ENCODE data around the gene MIPEP.

The MIPEP gene

GRCh38 chr13:23805821-23806220, 83.4 kb downstream of the MIPEP start:
- in situ Hi-C loops (cut with MboI; ENCODE audit: low pct_unique_long_range_greater_than_20kb, low sequenced_read_pairs, unreplicated experiment), result no loop called here
- DNase-seq (ENCODE audit: low spot score), result no peak
- TF ChIP-seq, protein P1, sequence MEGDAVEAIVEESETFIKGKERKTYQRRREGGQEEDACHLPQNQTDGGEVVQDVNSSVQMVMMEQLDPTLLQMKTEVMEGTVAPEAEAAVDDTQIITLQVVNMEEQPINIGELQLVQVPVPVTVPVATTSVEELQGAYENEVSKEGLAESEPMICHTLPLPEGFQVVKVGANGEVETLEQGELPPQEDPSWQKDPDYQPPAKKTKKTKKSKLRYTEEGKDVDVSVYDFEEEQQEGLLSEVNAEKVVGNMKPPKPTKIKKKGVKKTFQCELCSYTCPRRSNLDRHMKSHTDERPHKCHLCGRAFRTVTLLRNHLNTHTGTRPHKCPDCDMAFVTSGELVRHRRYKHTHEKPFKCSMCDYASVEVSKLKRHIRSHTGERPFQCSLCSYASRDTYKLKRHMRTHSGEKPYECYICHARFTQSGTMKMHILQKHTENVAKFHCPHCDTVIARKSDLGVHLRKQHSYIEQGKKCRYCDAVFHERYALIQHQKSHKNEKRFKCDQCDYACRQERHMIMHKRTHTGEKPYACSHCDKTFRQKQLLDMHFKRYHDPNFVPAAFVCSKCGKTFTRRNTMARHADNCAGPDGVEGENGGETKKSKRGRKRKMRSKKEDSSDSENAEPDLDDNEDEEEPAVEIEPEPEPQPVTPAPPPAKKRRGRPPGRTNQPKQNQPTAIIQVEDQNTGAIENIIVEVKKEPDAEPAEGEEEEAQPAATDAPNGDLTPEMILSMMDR (IDR thresholded peaks at IDR 0.05; ENCODE audit: extremely low read depth, insufficient read depth, missing control alignments), result no peak

DNA sequence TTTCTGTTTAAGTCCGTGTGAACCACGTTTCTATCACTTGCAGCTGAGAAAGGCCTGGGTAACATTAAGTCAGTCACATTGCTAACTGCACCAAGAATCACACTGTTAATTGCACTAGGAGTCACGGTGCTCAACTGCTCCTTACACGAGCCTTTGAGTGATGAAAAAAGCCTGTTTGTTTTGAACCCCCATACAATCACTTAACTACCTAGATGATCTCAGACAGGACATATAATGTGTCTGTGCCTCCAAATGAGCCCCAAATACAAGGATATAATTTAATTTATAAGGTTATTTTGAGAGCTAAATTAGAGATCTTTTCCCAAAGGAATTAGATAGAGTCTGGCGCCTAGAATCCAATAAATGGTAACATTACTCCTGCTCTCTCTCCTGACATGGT, 84.1 kb downstream of the MIPEP start:
- TF ChIP-seq, protein P1 (IDR thresholded peaks at IDR 0.05; ENCODE audit: extremely low read depth, insufficient read depth, missing control alignments), result no peak
- in situ Hi-C loops (cut with MboI; ENCODE audit: low pct_unique_long_range_greater_than_20kb, low sequenced_read_pairs, unreplicated experiment), result no loop called here
- DNase-seq (ENCODE audit: low spot score), result no peak

- in situ Hi-C loops (cut with MboI; ENCODE audit: low pct_unique_long_range_greater_than_20kb, low sequenced_read_pairs, unreplicated experiment), result no loop called here
- TF ChIP-seq, protein P1 (IDR thresholded peaks at IDR 0.05; ENCODE audit: extremely low read depth, insufficient read depth, missing control alignments), result no peak
- DNase-seq (ENCODE audit: low spot score), result no peak
Observed at GRCh38 chr13:23804166-23804565, 85.0 kb downstream of the MIPEP start.

DNA sequence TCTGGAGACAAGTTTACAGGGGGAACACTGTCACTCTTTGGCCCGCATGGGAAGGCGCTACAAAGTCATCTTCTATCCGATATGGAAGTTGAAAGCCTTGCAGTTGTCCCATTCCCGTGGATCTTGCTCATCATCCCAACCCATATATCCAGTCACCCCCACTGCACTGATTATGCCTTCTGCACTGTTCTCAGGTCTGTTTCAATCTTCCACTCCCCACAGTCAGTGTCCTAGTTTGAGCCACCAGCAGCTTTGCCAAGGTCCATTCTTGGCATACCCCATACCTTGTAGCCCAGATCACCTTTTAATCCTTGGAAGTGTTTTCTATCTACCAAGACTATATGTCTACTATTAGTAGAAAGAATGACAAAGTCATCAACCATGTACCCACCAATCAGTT, 88.1 kb downstream of the MIPEP start:
- in situ Hi-C loops (cut with MboI; ENCODE audit: low pct_unique_long_range_greater_than_20kb, low sequenced_read_pairs, unreplicated experiment), result no loop called here
- DNase-seq (ENCODE audit: low spot score), result no peak

DNA sequence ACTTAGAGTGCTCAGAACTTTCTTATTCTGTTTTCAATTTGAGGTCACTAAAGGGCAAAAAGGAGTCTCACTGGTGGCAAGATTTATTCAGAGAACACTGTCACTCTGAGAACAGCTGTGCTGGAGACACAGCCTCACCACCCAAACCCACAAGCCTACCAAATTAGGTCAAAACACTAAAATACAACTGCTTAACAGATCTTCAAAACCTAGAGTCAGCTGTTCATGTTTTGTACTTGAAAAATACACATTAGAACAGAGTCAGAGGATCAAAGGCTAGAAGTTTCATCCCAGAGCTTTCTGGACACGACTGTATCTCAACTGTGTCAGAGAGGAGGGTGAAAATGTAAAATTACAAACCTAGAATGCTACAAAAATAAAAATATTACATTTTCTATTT, 89.3 kb downstream of the MIPEP start:
- in situ Hi-C loops (cut with MboI; ENCODE audit: low pct_unique_long_range_greater_than_20kb, low sequenced_read_pairs, unreplicated experiment), result no loop called here
- TF ChIP-seq, protein P1 (IDR thresholded peaks at IDR 0.05; ENCODE audit: extremely low read depth, insufficient read depth, missing control alignments), result no peak
- peak; percentile 30 for DNase-seq (ENCODE audit: low spot score)

More for the DNA sequence above, 88.1 kb downstream of the MIPEP start:
- TF ChIP-seq, protein P1 (IDR thresholded peaks at IDR 0.05; ENCODE audit: extremely low read depth, insufficient read depth, missing control alignments), result no peak

- TF ChIP-seq, protein P1 (IDR thresholded peaks at IDR 0.05; ENCODE audit: extremely low read depth, insufficient read depth, missing control alignments), result no peak
- in situ Hi-C loops (cut with MboI; ENCODE audit: low pct_unique_long_range_greater_than_20kb, low sequenced_read_pairs, unreplicated experiment), result no loop called here
Observed at GRCh38 chr13:23797276-23797903, 91.8 kb downstream of the MIPEP start.

More at GRCh38 chr13:23797276-23797903, 91.8 kb downstream of the MIPEP start:
- DNase-seq (ENCODE audit: low spot score), result no peak

Data from GM13977 (cell line).